Urinary bladder (tissue), 4 donors: ENCODE data around the gene TET3. TPM values are rescaled to one million over a fixed set of nuclear protein-coding genes. Genes with fewer than 3 reads are reported as not detected.
A peak's percentile ranks its signal among the peaks of the same experiment; 100 is the strongest.

Experiments used
- DNase-seq: peaks from one replicate; pipeline ENCODE4 v3.0.0-alpha.2; 2015; ENCODE audit errors: extremely low spot score
- H3K27ac ChIP-seq: one replicate; pipeline ENCODE4 v1.5.1; 2013; ENCODE audit warnings: low read depth, mild to moderate bottlenecking, moderate library complexity
- H3K36me3 ChIP-seq: one replicate; pipeline ENCODE4 v1.6.1; 2013; ENCODE audit warnings: mild to moderate bottlenecking, moderate library complexity; ENCODE audit not compliant: insufficient read depth
- H3K4me1 ChIP-seq: one replicate; pipeline ENCODE4 v1.6.1; 2013; ENCODE audit warnings: mild to moderate bottlenecking, moderate library complexity; ENCODE audit not compliant: insufficient read depth
- H3K4me3 ChIP-seq: one replicate; pipeline ENCODE4 v1.5.1; 2013; ENCODE audit warnings: low read depth, low read length
- WGBS: extraction: QIAGEN DNeasy Blood & Tissue Kit; methylation state at CpG from one replicate; pipeline ENCODE4 v1.1.7; 2013; 5-methylcytosine and 5-hydroxymethylcytosine counted together
- polyA plus RNA-seq: library from polyadenylated mRNA; stranded (reverse); fragments of 200-250 nt; gene quantifications from one replicate; pipeline ENCODE4 v1.2.3, GENCODE V29; 2013
- total RNA-seq: library from RNA; depleted of rRNA; stranded (reverse); fragments of >200 nt; gene quantifications from one replicate; pipeline ENCODE4 v1.2.3, GENCODE V29; 2014
- donor health status: healthy with polysubstance abuse.
- donor health status: healthy.

Gene TET3
- total and polyA plus RNA-seq, 2 donors, result 2.5 to 9.1 TPM

GRCh38 chr2:74009577-74009976 is 24.9 kb downstream of the TET3 start:
- no peak for DNase-seq
- H3K27ac ChIP-seq, result no peak overlapping the region
- peaks cover 2% of the 10 kb centered on the region for H3K4me1 ChIP-seq
- H3K4me3 ChIP-seq, result no peak overlapping the region
- no peaks in the 10 kb centered on the region for H3K36me3 ChIP-seq

- H3K4me1 ChIP-seq, result peaks cover 2% of the 10 kb centered on the region
- peak; percentile 87 for DNase-seq
- no peak overlapping the region for H3K4me3 ChIP-seq
- H3K36me3 ChIP-seq, result no peaks in the 10 kb centered on the region
- 28% methylated on average over 13 of the region's 13 CpGs for WGBS
- no peak overlapping the region for H3K27ac ChIP-seq
These were observed 25.4 kb downstream of the TET3 start for GRCh38 chr2:74010087-74010541.

GRCh38 chr2:74011246-74011645 is 26.5 kb downstream of the TET3 start:
- H3K36me3 ChIP-seq, result no peaks in the 10 kb centered on the region
- peaks cover 2% of the 10 kb centered on the region for H3K4me1 ChIP-seq
- H3K4me3 ChIP-seq, result no peak overlapping the region
- DNase-seq, result no peak
- H3K27ac ChIP-seq, result peak overlapping the region; percentile 18
- 90% methylated on average over 5 of the region's 5 CpGs for WGBS

GRCh38 chr2:74014813-74015212 is 30.1 kb downstream of the TET3 start:
- H3K36me3 ChIP-seq, result no peaks in the 10 kb centered on the region
- H3K4me3 ChIP-seq, result no peak overlapping the region
- no peak overlapping the region for H3K27ac ChIP-seq
- H3K4me1 ChIP-seq, result no peaks in the 10 kb centered on the region
- DNase-seq, result no peak
- 94% methylated on average over 3 of the region's 3 CpGs for WGBS

GRCh38 chr2:74017223-74017622 is 32.5 kb downstream of the TET3 start:
- Histone ChIP-seq H3K4me3 (no peak overlapping the region), H3K36me3 (no peaks in the 10 kb centered on the region), H3K27ac (no peak overlapping the region), H3K4me1 (no peaks in the 10 kb centered on the region)
- WGBS, result 98% methylated on average over 3 of the region's 3 CpGs
- DNase-seq, result no peak

GRCh38 chr2:74019516-74019915 is 34.8 kb downstream of the TET3 start:
- Histone ChIP-seq H3K27ac (no peak overlapping the region), H3K4me1 (no peaks in the 10 kb centered on the region), H3K36me3 (no peaks in the 10 kb centered on the region), H3K4me3 (no peak overlapping the region)
- no peak for DNase-seq
- 71% methylated on average over 5 of the region's 5 CpGs for WGBS

GRCh38 chr2:74020702-74021406 is 36.1 kb downstream of the TET3 start:
- Histone ChIP-seq H3K4me3 (no peak overlapping the region), H3K27ac (no peak overlapping the region), H3K4me1 (no peaks in the 10 kb centered on the region), H3K36me3 (no peaks in the 10 kb centered on the region)
- no peak for DNase-seq
- WGBS, result 68% methylated on average over 9 of the region's 9 CpGs

GRCh38 chr2:74021407-74021755 is 36.7 kb downstream of the TET3 start:
- 85% methylated on average over 5 of the region's 5 CpGs for WGBS
- H3K36me3 ChIP-seq, result no peaks in the 10 kb centered on the region
- H3K27ac ChIP-seq, result no peak overlapping the region
- DNase-seq, result no peak
- no peaks in the 10 kb centered on the region for H3K4me1 ChIP-seq
- no peak overlapping the region for H3K4me3 ChIP-seq

- H3K27ac ChIP-seq, result no peak overlapping the region
- H3K36me3 ChIP-seq, result no peaks in the 10 kb centered on the region
- WGBS, result 86% methylated on average over 4 of the region's 4 CpGs
- no peak overlapping the region for H3K4me3 ChIP-seq
- DNase-seq, result no peak
- H3K4me1 ChIP-seq, result no peaks in the 10 kb centered on the region
These were observed 39.5 kb downstream of the TET3 start for GRCh38 chr2:74024216-74024615.

- H3K27ac ChIP-seq, result no peak overlapping the region
- WGBS, result 65% methylated on average over 6 of the region's 6 CpGs
- no peaks in the 10 kb centered on the region for H3K4me1 ChIP-seq
- H3K4me3 ChIP-seq, result no peak overlapping the region
- H3K36me3 ChIP-seq, result no peaks in the 10 kb centered on the region
- no peak for DNase-seq
These were observed 41.4 kb downstream of the TET3 start for GRCh38 chr2:74025971-74026612.

- Histone ChIP-seq H3K4me3 (no peak overlapping the region), H3K36me3 (no peaks in the 10 kb centered on the region), H3K27ac (no peak overlapping the region), H3K4me1 (no peaks in the 10 kb centered on the region)
- WGBS, result 76% methylated on average over 6 of the region's 6 CpGs
- no peak for DNase-seq
These were observed 42.1 kb downstream of the TET3 start for GRCh38 chr2:74026687-74027241.

- no peak overlapping the region for H3K4me3 ChIP-seq
- no peak overlapping the region for H3K27ac ChIP-seq
- 93% methylated on average over 1 of the region's 1 CpG for WGBS
- DNase-seq, result no peak
- H3K36me3 ChIP-seq, result no peaks in the 10 kb centered on the region
- peaks cover 2% of the 10 kb centered on the region for H3K4me1 ChIP-seq
These were observed 42.8 kb downstream of the TET3 start for GRCh38 chr2:74027496-74027895.

- no peak overlapping the region for H3K27ac ChIP-seq
- H3K36me3 ChIP-seq, result no peaks in the 10 kb centered on the region
- DNase-seq, result no peak
- no peak overlapping the region for H3K4me3 ChIP-seq
- H3K4me1 ChIP-seq, result peaks cover 2% of the 10 kb centered on the region
These were observed 43.6 kb downstream of the TET3 start for GRCh38 chr2:74028290-74028689.

GRCh38 chr2:74028741-74029140 is 44.0 kb downstream of the TET3 start:
- Histone ChIP-seq H3K4me3 (no peak overlapping the region), H3K36me3 (no peaks in the 10 kb centered on the region), H3K27ac (no peak overlapping the region), H3K4me1 (peaks cover 2% of the 10 kb centered on the region)
- DNase-seq, result no peak
